CD14-positive monocyte (primary cell): ENCODE measurements around the gene HTR3A. TPM values are rescaled to one million over a fixed set of nuclear protein-coding genes. Genes with fewer than 3 reads are reported as not detected.

Source experiments
- DNase-seq, 3 donors: peaks; one replicate each; pipeline ENCODE4 v3.0.0-alpha.2; 2011 to 2022
- H2AFZ ChIP-seq: 2 replicates; pipeline ENCODE4 v1.6.0; 2012; ENCODE audit warnings: mild to moderate bottlenecking, low read depth, low read length, inconsistent platforms; ENCODE audit not compliant: insufficient read depth, poor library complexity, severe bottlenecking
- H3K27ac ChIP-seq, 2 donors: 1 replicate in 1 of 2; 2 replicates in 1 of 2; pipeline ENCODE4 v1.5.1; 2012 to 2013; ENCODE audit warnings: low read length in 2 of 2, control low read depth in 1 of 2, inconsistent platforms in 1 of 2, low read depth in 1 of 2, mild to moderate bottlenecking in 1 of 2
- H3K27me3 ChIP-seq, 2 donors: one replicate each; pipeline versions ENCODE4 v1.6.0 to v1.6.1; 2011 to 2013; ENCODE audit warnings: low read length in 2 of 2; ENCODE audit not compliant: control insufficient read depth in 2 of 2, insufficient read depth in 2 of 2
- H3K36me3 ChIP-seq, 2 donors: replicated peaks in 1 of 2; 1 replicate in 1 of 2; 2 replicates in 1 of 2; pipeline versions ENCODE4 v1.5.1 to v1.6.1; 2012 to 2013; ENCODE audit warnings: low read length in 2 of 2, control low read depth in 1 of 2, inconsistent platforms in 1 of 2, mild to moderate bottlenecking in 1 of 2; ENCODE audit not compliant: insufficient read depth in 2 of 2, control insufficient read depth in 1 of 2
- H3K4me1 ChIP-seq, 2 donors: 1 replicate in 1 of 2; 2 replicates in 1 of 2; pipeline versions ENCODE4 v1.5.1 to v1.6.1; 2012 to 2013; ENCODE audit warnings: low read length in 2 of 2, control low read depth in 1 of 2, inconsistent platforms in 1 of 2, mild to moderate bottlenecking in 1 of 2, moderate library complexity in 1 of 2; ENCODE audit not compliant: insufficient read depth in 2 of 2, control insufficient read depth in 1 of 2
- H3K4me2 ChIP-seq: replicated peaks from 2 replicates; pipeline ENCODE3; 2012; ENCODE audit warnings: low read length, moderate library complexity, mild to moderate bottlenecking; ENCODE audit not compliant: poor library complexity, severe bottlenecking; ENCODE audit errors: extremely low read depth
- H3K4me3 ChIP-seq, 3 experiments: fragments of 200-600 bp in 1 of 3; sonication (generic) in 1 of 3; replicated peaks in 1 of 3; 1 replicate in 2 of 3; 2 replicates in 1 of 3; pipeline ENCODE4 v1.5.1; 2011 to 2013; ENCODE audit warnings: low read length in 3 of 3, mild to moderate bottlenecking in 3 of 3, control low read depth in 2 of 3, low read depth in 2 of 3, inconsistent platforms in 1 of 3, moderate library complexity in 1 of 3
- H3K79me2 ChIP-seq: 2 replicates; pipeline ENCODE4 v1.6.0; 2012; ENCODE audit warnings: mild to moderate bottlenecking, control low read depth, inconsistent platforms, low read length, moderate library complexity; ENCODE audit not compliant: insufficient read depth
- H3K9ac ChIP-seq: 2 replicates; pipeline ENCODE4 v1.6.0; 2017; ENCODE audit warnings: low read length, mild to moderate bottlenecking; ENCODE audit not compliant: insufficient read depth, poor library complexity, severe bottlenecking
- H3K9me3 ChIP-seq, 2 donors: replicated peaks in 1 of 2; 1 replicate in 1 of 2; 2 replicates in 1 of 2; pipeline versions ENCODE4 v1.5.1 to v1.6.1; 2012 to 2013; ENCODE audit warnings: low read length in 2 of 2, control low read depth in 1 of 2; ENCODE audit not compliant: control insufficient read depth in 1 of 2, insufficient read depth in 1 of 2
- H4K20me1 ChIP-seq: 2 replicates; pipeline ENCODE4 v1.6.0; 2012; ENCODE audit warnings: mild to moderate bottlenecking, low read length, control low read depth, moderate library complexity; ENCODE audit not compliant: insufficient read depth
- H3K27ac Mint-ChIP-seq, 7 donors: one replicate each; pipeline ENCODE4 v1.8.0; 2020; ENCODE audit warnings: mild to moderate bottlenecking in 7 of 7, mixed read lengths in 7 of 7, moderate library complexity in 6 of 7, inconsistent platforms in 2 of 7
- H3K27me3 Mint-ChIP-seq, 3 donors: one replicate each; pipeline ENCODE4 v1.8.0; 2021 to 2022; ENCODE audit warnings: low read depth in 3 of 3, mild to moderate bottlenecking in 3 of 3, mixed read lengths in 3 of 3, moderate library complexity in 3 of 3, inconsistent platforms in 1 of 3
- H3K36me3 Mint-ChIP-seq, 2 donors: one replicate each; pipeline ENCODE4 v1.8.0; 2020; ENCODE audit warnings: mixed read lengths in 2 of 2, inconsistent platforms in 1 of 2, mild to moderate bottlenecking in 1 of 2
- H3K4me1 Mint-ChIP-seq: one replicate; pipeline ENCODE4 v1.8.0; 2020; ENCODE audit warnings: mild to moderate bottlenecking, mixed read lengths
- H3K4me3 Mint-ChIP-seq, 2 donors: one replicate each; pipeline ENCODE4 v1.8.0; 2020; ENCODE audit warnings: mild to moderate bottlenecking in 2 of 2, mixed read lengths in 2 of 2, moderate library complexity in 1 of 2
- H3K9me3 Mint-ChIP-seq, 7 donors: one replicate each; pipeline ENCODE4 v1.8.0; 2020 to 2022; ENCODE audit warnings: mixed read lengths in 7 of 7, mild to moderate bottlenecking in 6 of 7, moderate library complexity in 6 of 7, inconsistent platforms in 2 of 7
- CTCF ChIP-seq: fragments of 200-600 bp; IDR thresholded peaks from one replicate; pipeline ENCODE4 v1.8.0; 2022; ENCODE audit warnings: antibody characterized with exemption, mild to moderate bottlenecking
- WGBS: methylation state at CpG from one replicate; pipeline ENCODE4 v1.1.5; 2013; ENCODE audit warnings: missing lambda C conversion rate; ENCODE audit not compliant: insufficient coverage; 5-methylcytosine and 5-hydroxymethylcytosine counted together
- intact Hi-C, 2 donors: fragments of 100-400 bp; cut with micrococcal nuclease; formaldehyde crosslinking; loops; one replicate each; pipeline versions ENCODE4 v1.15.0 to v1.15.1; 2023
- polyA plus RNA-seq, 3 donors: library from polyadenylated mRNA; depleted of rRNA in 1 of 3; unstranded in 2 of 3; stranded (reverse) in 1 of 3; fragments of 300-500 nt in 2 of 3; fragments of >200 nt in 1 of 3; fragmentation: Illumina TruSeq in 2 of 3; gene quantifications; 1 replicate in 2 of 3; 2 replicates in 1 of 3; pipeline ENCODE4 v1.2.3, GENCODE V29; 2012 to 2021

HTR3A gene
- polyA plus RNA-seq, 3 donors, result not detected

GRCh38 chr11:114011443-114011842, 36.5 kb downstream of the HTR3A start:
- H3K9ac ChIP-seq, result no peak overlapping the region
- WGBS, result 52% methylated on average over 2 of the region's 2 CpGs
- no peaks in the 10 kb centered on the region for H4K20me1 ChIP-seq
- H2AFZ ChIP-seq, result no peak overlapping the region
- no peak overlapping the region for H3K4me2 ChIP-seq
- no peak for DNase-seq
- H3K27ac ChIP-seq, result no peak overlapping the region
- no peaks in the 10 kb centered on the region for H3K79me2 ChIP-seq
- Mint-ChIP-seq H3K27ac (no peak overlapping the region), H3K4me1 (peaks cover 6% of the 10 kb centered on the region), H3K36me3 (no peaks in the 10 kb centered on the region), H3K4me3 (no peak overlapping the region), H3K9me3 (no peaks in the 10 kb centered on the region), H3K27me3 (peaks cover 6 to 18% (median 17%) of the 10 kb centered on the region in 3 donors)
- H3K4me1 ChIP-seq, result no peaks in the 10 kb centered on the region
- intact Hi-C loops, result no loop called here
- TF ChIP-seq CTCF, result no peak
- no peaks in the 10 kb centered on the region for H3K9me3 ChIP-seq
- H3K4me3 ChIP-seq, result no peak overlapping the region
- H3K27me3 ChIP-seq, result no peaks in the 10 kb centered on the region
- H3K36me3 ChIP-seq, result no peaks in the 10 kb centered on the region

DNA sequence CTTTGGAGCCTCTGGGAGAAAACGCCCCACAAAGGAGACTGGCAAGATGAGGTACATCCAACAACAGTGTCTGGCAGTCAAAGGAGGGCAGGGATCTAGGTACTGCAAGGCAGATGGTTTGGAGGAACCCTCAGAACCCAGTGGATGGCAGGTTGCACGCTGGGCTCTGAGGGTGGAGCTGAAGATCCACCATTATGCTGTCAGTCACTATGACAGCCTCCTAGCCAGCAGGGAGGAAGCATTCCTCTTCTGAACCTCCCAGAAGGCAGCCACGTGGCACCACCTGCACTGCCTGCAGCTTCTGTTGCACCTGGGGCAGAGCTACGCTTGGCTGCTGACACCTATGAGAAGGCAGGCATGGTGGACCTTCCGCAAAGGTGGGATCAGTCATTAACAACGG, 40.2 kb downstream of the HTR3A start:
- no peaks in the 10 kb centered on the region for H4K20me1 ChIP-seq
- Mint-ChIP-seq H3K27me3 (peaks cover 3 to 13% (median 10%) of the 10 kb centered on the region in 3 donors), H3K9me3 (no peaks in the 10 kb centered on the region), H3K4me3 (no peak overlapping the region), H3K4me1 (no peaks in the 10 kb centered on the region), H3K27ac (no peak overlapping the region), H3K36me3 (no peaks in the 10 kb centered on the region)
- intact Hi-C loops, result no loop called here
- TF ChIP-seq CTCF, result no peak
- no peaks in the 10 kb centered on the region for H3K9me3 ChIP-seq
- DNase-seq, result no peak
- no peak overlapping the region for H3K4me2 ChIP-seq
- no peak overlapping the region for H3K27ac ChIP-seq
- H3K27me3 ChIP-seq, result no peaks in the 10 kb centered on the region
- no peak overlapping the region for H3K4me3 ChIP-seq
- WGBS, result 59% methylated on average over 6 of the region's 6 CpGs
- H2AFZ ChIP-seq, result no peak overlapping the region
- no peak overlapping the region for H3K9ac ChIP-seq
- no peaks in the 10 kb centered on the region for H3K4me1 ChIP-seq
- H3K79me2 ChIP-seq, result no peaks in the 10 kb centered on the region
- H3K36me3 ChIP-seq, result no peaks in the 10 kb centered on the region
